GOT3 (cell line): Measurements from ENCODE around the gene MAMDC2.

ENCODE experiments used
- DNase-seq: peaks from one replicate; lab custom pipeline; 2025; ENCODE audit warnings: mixed read lengths; lab: John Stamatoyannopoulos, UW

The MAMDC2 gene

GRCh38 chr9:70064496-70064895 lies 20.8 kb downstream of the MAMDC2 start:
- DNase-seq = no peak

- DNase-seq = no peak
These were observed 21.9 kb downstream of the MAMDC2 start for GRCh38 chr9:70065572-70065971.

- DNase-seq = no peak
These were observed 22.8 kb downstream of the MAMDC2 start for GRCh38 chr9:70066418-70066817.

GRCh38 chr9:70066874-70067273 lies 23.2 kb downstream of the MAMDC2 start:
- DNase-seq = no peak

GRCh38 chr9:70069704-70070103 lies 26.1 kb downstream of the MAMDC2 start:
- DNase-seq = no peak

- DNase-seq = no peak
These were observed 29.5 kb downstream of the MAMDC2 start for GRCh38 chr9:70073193-70073592.

- no peak for DNase-seq
These were observed 30.1 kb downstream of the MAMDC2 start for GRCh38 chr9:70073756-70074155.

GRCh38 chr9:70076678-70077077 lies 33.0 kb downstream of the MAMDC2 start:
- DNase-seq = no peak

- no peak for DNase-seq
These were observed 35.9 kb downstream of the MAMDC2 start for GRCh38 chr9:70079417-70080037.

- no peak for DNase-seq
These were observed 37.0 kb downstream of the MAMDC2 start for GRCh38 chr9:70080481-70081119.

- no peak for DNase-seq
These were observed 37.5 kb downstream of the MAMDC2 start for GRCh38 chr9:70081120-70081495.

- DNase-seq = no peak
These were observed 39.8 kb downstream of the MAMDC2 start for GRCh38 chr9:70083429-70083828.

GRCh38 chr9:70085241-70085640 lies 41.6 kb downstream of the MAMDC2 start:
- DNase-seq = no peak

- no peak for DNase-seq
These were observed 47.5 kb downstream of the MAMDC2 start for GRCh38 chr9:70091103-70091502.

GRCh38 chr9:70091572-70091971 lies 47.9 kb downstream of the MAMDC2 start:
- no peak for DNase-seq

GRCh38 chr9:70092190-70092589 lies 48.5 kb downstream of the MAMDC2 start:
- DNase-seq = no peak

GRCh38 chr9:70093095-70093494 lies 49.4 kb downstream of the MAMDC2 start:
- no peak for DNase-seq

- no peak for DNase-seq
These were observed 50.3 kb downstream of the MAMDC2 start for GRCh38 chr9:70093944-70094343.

GRCh38 chr9:70094747-70095146 lies 51.1 kb downstream of the MAMDC2 start:
- DNase-seq = no peak

- DNase-seq = no peak
These were observed 53.5 kb downstream of the MAMDC2 start for GRCh38 chr9:70097187-70097586.

GRCh38 chr9:70100362-70100761 lies 56.7 kb downstream of the MAMDC2 start:
- DNase-seq = no peak

- DNase-seq = no peak
These were observed 57.6 kb downstream of the MAMDC2 start for GRCh38 chr9:70101265-70101664.

GRCh38 chr9:70105147-70105546 lies 61.5 kb downstream of the MAMDC2 start:
- DNase-seq = no peak

GRCh38 chr9:70106571-70106970 lies 62.9 kb downstream of the MAMDC2 start:
- no peak for DNase-seq
